Midbrain (tissue), 1 donor: Measurements from ENCODE around the gene ALDH3A1.
A peak's percentile ranks its signal among the peaks of the same experiment; 100 is the strongest.

Experiments
- DNase-seq: peaks from one replicate; lab custom pipeline; 2025; lab: John Stamatoyannopoulos, UW

Gene ALDH3A1

DNA sequence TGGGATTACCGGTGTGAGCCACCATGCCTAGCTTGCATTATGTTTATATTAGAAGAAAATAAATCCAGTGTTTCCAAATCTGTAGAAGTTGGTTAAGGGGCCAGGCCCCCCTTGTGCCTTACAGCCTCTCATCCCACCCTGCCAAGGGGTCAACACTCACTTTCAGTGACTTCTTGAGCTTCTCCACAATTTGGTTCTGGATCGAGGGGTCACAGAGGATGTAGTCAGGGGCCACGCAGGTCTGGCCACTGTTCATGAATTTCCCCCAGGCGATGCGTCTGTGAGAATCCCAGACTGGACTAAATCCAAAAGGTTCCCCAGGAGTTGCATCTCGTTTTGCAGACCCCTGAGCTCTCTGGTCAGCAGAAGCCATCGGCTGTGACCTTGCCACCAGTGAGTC lies 7.2 kb downstream of the ALDH3A1 start:
- DNase-seq = no peak

DNA sequence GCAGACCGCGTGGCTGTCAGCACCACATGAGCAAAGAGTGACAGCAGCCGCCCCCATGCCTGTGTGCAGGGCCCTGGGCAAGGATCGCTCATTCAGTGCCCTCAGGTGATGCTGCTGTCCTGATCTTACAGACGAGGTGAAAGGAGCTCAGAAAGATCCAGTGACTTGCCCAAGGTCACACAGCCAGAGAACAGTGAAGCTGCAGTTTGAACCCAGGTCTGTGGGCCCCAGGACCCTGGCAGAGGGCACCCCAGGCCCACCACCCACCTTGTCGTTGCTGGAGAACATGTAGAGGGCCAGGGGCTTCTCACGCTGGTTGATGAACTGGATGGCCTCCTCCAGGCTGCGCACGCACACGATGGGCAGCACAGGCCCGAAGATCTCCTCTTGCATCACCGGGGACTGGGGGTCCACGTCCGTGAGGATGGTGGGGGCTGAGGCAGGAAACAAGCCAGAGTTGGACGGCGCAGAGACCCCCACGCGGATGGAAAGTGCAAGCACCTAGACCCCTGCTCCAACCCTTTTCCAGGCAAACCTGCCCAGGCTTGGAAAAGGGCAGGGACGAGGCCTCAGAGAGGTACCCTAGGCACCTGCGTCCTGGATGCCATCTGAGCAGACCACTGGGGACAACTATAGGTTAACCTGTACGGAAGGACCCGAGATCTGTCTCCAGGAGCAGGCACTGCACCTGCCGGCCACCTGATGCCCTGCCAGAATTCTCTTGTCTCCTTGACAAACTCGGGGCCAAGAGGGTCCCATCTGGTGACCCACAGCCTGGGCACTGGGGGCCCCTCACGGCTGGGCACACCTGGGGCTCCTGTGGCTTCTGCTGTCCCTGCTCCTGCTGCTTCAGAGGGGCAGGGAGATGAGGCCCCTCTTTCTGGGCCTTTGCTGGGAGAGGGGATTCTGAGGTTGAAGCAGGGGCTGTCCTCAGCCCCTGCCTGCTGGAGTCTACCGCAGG lies 8.6 kb downstream of the ALDH3A1 start:
- DNase-seq = no peak

DNA sequence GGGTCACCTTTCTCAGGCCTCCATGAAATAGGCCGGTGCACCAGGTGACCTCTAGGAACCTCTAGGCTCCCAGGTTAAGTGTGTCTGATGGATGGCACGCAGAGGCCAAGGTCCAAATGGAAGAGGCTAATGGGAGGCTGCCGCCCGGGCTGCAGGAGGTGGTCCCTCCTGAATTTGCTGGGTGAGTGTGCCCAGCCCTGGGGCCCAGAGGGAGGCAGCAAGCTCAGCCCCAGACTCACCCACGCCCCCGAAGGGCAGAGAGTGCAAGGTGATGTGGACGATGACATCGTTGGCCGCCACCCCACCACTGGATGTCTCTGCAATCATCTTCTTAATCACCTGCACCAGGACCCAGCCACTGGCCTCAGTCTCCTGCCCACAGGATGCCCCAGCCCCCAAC lies 9.3 kb downstream of the ALDH3A1 start:
- no peak for DNase-seq

DNA sequence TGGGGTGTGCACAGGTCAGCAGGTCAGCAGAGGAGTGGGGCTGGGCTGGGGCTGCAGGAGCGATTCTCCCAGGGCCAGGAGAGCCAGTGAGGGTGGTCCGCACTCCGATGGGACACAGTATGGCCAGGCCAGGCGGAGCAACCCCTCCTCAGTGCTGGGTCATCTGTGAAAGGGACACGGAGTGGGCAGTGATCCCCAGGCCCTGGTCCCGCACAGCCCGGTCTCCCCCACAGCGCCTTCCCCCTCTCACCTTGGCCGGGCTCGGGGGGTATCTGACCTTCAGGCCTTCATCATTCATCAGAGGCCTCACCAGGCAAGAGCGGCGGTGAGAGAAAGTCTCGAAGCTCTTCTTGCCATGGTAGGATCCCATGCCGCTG lies 10.0 kb downstream of the ALDH3A1 start:
- no peak for DNase-seq

DNA sequence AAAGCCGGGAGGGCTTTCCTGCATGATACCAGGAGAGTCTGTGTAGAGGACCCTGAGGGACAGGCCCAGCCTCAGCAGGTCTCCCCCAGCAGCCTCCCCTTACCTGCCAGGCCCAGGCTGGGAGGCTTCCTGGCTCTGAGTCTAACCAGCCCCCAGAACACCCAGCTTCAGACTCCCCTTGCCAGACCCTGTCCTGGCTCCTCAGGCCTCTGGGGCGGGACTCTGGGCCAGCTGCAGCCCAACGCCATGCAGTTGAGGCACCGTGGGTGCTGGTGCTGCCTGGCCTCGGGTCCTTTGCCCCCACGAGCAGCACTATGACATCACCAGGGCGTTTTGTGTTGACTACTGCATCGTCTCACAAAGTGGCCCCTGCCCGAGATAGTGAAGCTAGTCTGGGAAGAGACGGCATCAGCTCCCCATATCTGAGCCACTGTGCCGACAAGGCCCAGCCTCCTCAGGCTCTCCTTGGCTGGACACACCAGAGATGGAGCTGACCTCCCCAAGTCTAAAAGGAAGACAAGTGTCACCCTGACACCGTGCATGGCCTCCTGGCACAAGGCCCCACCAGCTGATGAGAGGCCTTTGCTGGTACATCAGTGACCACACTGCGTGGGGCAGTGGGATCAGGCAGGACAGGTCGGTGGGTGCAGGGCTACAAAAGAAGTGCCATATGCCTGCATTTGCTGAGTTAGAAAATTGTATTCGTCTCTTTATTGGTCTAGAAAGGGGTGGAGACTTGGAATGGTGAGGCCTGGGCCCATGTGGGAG lies 10.6 kb downstream of the ALDH3A1 start:
- no peak for DNase-seq

DNA sequence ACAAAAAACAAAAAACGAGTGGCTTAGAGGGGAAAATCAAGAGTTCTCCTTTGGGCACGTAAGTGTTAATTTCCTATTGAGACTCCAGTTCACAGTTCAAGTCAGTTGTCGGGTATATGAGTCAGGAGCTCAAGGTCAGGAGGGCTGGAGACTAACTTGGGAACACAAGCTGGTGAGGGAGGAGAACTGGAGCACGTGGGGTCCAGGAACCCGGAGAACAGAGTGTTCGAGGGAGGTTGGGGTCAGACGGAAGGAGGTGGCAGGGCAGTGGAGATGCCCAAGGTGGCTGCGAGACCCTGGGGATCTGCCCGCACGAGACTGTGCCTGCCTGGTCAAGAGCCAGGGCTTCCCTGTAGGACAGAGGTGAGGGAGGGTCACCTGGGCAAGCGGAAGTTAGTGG lies 12.0 kb downstream of the ALDH3A1 start:
- DNase-seq = no peak

DNA sequence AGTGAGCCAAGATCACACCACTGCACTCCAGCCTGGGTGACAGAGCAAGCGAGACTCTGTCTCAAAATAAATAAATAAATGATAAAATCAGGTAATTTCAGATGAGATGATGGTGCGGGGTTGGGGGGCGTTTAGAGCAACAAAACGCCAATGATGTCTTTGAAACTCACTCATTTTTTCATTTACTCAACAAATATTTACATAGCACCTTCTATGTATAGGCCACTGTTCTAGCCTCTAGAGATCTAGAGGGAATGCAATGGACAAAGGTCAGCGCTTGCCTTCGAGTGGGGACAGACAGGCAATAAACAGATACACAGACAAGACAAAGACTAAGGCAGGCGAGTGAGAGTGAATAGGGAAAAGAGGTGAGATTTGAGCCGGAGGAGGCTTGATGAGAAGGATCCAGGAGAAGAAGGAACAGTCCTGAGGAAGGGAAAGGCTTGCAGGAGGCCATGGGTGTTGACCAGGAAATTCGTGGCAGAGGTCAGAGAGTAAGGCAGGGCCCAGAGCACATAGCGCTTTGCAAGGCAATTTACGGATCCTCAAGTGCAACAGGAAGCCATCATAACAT lies 14.1 kb downstream of the ALDH3A1 start:
- DNase-seq = no peak

DNA sequence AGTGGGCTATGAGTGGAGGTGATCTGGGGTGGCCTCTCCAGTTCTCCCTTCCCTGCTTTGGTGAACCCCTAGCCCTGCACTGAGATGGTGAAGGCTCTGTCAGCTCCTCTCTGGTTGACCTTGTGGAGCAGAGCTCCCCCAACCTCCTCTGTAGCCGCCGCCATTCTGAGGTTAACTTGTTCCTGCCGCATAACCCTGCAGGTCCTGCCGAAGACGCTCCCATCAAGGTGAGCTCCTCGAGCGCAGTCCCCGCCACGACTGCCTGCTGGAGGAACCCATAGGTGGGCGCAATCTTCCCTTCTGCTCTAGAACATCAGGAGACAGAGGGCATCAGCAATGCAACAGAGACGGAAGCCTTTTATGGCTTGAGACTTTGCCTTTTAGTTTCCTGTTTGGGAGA lies 16.5 kb downstream of the ALDH3A1 start:
- DNase-seq = no peak

DNA sequence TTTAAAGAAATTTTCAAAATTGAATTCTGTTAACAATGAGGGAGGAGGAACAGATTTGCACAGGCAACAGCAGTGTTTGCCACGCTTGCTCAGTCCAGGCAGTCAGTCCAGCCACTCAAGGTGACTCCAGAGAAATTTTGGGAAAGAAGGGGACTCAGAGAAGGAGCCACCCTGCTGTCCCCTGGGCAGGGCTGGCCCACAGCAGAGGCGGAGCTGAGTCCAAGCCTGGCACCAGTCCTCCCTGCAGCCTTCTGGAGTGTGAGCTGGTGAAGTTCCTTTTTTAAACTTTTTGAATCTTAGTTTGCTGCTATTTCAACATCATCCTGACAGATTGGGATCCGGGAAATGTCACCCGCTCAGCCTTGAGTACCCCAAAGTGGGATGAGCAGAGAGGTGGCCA lies 17.3 kb downstream of the ALDH3A1 start:
- no peak for DNase-seq

DNA sequence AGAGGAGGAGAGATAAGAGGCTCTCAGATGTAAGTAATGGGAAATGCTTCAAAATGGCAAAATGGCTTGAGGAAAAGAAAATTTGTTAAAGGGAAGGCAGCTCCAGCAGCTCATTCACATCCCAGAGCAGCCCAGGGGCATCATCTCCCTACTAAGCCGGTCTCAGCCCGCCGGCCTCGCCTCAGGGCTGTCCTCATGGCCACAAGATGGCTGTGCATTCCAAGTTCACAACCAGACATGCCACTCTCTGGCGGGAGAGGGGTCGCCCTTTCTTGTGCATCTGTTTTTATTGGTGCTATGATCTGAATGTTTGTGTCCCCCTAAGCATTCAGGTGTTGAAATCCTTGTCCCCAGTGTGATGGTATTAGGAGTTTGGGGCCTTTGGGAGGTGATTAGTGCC lies 18.2 kb downstream of the ALDH3A1 start:
- no peak for DNase-seq

DNA sequence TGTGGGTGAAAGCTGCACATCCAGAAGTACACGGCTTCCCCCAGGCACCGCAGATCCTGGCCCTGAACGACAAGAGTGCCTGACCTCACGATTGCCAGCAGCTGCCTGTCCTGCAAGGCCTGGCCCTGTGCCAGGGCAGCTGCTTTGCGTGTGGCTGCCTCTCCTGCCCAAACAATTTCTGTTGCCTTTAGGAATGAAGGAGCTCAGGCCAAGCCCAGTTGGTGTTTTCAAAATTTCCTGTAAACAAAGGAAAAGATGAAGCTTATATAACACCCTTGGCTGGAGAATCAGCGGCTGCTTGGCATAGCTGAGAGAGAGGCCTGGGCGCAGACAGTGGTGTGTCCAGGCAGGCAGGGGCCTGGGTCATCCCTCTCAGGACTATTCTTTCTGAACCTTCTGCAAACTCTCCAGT lies 20.0 kb downstream of the ALDH3A1 start:
- peak; percentile 82 for DNase-seq

DNA sequence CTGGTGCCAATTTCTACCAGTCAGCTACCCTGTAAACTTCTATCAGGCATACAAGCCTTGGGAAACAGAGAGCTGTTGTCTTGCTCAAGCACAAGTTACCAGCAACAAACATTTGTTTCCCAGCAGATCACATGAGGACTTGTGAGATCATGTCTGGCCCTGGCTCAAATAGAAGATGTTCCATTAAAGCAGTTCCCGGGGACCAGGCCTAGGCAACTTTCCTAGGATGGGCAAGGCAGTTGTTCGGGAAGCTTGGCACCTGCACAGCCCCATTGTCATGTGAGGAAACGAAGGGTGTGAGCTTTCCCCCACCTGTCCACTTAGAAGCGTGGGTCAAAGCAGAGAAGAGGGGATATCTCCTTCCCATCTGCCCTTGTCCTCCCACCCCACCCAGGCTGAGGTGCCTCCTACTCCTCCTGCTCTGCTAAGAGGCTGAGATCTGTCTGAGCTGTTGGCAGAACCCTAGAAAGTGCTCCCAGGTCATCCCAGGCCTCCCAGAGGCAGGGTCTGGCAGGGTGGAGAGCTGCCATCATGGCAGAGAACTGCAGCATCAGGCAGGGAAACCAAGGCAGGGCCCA lies 20.5 kb downstream of the ALDH3A1 start:
- peak; percentile 92 for DNase-seq

DNA sequence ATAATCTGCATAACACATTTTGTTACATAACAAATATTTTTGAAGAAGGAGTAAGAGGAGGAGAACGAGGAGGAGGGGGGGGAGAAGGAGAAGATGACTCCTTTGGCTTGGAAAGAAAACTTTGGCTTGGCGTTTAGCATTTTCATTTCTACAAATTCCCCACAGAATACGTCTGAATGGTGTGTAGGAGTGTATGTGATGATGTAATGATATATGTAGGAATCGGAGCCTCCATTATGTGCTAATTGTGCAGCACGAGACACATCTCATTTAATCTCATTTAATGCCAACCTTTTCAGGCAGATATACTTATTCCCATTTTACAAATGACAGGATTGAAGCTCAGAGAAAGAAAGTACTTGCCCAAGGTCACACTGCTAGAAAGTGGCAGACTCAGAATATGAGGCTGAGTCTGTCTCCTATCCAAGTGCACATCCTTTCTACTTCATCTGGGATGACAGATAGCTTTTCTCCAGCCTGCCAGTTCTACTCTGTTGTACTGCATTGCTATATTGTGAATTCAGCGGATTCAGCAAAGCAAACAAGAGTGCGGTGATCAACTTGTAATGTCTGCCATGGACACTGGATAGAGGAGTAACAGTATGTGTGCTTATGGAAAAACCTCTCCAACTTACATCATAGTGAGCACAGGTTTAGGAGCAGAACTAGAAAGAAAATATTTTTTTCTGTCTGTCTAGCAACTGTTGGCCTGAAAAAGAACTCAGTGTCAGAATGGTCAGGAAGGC lies 21.3 kb downstream of the ALDH3A1 start:
- DNase-seq = no peak

DNA sequence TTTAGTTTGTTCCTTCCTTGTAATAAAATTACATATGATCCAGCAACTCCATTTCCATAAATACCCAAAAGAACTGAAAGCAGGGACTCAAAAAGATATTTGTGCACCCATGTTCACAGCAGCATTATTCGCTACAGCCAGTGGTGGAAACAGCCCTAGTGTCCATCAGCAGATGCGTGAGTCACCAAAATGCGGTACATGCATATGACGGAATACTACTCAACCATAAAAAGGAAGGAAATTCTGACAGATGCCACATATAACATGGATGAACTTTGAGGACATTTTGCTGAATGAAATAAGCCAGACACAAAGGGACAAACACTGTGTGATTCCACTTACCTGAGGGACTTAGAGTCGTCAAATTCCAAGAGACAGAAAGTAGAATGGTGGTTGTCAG lies 22.6 kb downstream of the ALDH3A1 start:
- no peak for DNase-seq

DNA sequence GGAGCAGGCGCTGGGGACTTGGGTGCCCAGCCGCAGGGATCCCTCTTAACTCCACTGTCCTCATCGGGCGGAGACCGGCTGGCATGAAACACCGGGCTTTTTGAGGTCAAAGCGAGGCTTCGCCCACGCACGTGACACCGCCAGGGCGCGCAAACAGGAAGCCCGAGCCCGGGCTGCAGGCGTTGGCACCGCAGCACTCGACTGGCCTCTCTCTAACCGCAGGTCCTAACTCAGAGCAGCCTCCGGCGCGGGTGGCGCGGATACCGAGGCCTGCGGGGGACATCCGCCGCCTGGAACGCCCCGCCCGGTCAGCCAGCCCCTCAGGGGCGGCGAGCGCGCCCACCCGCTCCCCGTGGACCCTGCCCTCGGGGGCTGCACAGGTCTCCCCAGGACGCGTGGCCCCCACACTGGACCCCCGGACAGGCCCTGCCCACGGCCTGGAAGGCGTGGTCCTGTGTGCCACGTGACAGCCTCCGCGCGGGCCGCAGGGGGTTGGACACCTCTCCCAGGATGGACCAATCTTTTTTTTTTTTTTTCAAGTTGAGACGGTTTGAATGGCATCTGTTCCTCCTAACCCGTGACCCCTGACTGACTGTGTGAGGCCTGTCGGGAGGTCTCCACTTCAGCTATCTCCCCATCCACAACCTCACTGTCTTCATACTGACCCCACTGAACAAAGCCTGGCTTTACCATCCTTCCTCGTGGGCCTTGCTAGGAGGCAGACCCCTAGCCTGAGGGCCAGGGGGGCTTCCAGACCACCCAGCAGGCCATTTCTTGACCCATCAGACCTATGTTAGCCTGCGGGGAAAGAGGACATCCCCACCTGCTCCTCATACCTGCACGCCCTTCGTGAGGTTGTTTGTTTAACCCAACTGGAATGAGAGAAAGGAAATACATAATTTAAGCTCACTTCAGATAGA lies 23.3 kb downstream of the ALDH3A1 start:
- peak; percentile 36 for DNase-seq

DNA sequence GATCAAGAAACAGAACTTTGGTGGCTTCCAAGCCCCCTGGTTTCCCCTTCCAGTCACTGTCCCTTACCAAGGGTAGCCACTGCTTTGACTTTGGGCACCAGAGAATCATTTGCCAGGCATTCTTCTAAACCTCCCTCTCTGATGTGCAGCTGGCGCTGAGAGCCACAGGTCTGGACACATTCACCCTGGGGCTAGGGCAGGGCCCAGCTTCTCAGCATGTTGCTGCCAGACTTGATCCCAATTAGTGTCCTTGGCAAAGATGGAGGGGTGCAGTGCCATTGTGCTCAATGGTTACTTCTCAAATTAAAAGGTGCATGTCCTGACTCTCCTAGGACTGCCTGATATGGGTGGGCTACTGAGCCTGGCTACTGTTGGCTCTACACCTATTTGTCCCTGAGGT lies 24.1 kb downstream of the ALDH3A1 start:
- no peak for DNase-seq

DNA sequence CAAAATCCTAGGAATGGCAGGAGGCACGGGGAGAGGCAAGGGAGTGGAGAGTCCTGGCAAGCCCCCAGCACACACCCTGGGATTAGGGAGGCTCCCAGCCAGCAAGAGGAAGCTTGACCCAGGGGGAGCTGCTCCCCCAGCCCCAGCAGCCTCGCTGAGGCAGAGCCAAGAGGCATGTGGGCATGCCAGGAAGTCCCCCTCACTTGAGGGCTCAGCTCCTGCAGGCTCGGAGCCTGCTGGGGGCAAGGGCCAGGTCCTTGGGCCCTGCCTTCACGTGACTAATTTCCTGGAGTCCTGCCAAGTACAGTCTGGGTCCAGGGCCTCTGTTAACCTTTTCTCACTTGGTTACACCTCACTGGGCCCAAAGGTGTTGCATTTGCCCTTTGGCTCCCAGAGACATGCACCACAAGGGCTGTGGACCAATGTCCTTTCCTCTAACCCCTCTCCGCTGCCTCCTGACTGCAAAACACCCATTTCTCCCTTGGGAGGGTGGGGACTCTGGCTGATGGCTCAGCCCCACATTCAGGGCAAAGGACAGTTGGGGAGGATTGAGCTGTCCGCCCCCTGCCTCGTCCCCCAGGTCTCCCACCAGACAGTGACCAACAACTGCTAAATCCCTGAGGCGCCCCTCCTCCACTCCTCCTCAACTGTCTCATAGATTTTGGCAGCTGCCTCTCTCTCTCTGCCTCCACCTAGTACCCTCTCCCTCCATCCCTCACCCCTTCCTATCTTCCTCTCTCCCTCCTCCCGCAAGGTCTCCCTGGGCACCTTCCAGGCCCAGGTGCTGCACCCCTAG lies 27.3 kb downstream of the ALDH3A1 start:
- no peak for DNase-seq

DNA sequence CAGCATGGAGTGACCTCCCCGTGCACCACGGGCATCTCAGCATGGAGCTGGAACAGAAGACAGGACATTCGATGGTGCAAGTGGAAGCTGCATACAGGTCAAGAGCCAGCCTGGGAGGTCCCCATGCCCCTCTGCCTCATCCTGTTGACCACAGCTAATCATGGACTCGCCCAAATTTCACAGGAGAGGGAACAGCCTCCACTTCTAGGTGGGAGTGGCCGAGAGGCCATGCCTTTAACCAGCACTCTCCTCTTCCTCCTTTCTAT lies 28.0 kb downstream of the ALDH3A1 start:
- no peak for DNase-seq

DNA sequence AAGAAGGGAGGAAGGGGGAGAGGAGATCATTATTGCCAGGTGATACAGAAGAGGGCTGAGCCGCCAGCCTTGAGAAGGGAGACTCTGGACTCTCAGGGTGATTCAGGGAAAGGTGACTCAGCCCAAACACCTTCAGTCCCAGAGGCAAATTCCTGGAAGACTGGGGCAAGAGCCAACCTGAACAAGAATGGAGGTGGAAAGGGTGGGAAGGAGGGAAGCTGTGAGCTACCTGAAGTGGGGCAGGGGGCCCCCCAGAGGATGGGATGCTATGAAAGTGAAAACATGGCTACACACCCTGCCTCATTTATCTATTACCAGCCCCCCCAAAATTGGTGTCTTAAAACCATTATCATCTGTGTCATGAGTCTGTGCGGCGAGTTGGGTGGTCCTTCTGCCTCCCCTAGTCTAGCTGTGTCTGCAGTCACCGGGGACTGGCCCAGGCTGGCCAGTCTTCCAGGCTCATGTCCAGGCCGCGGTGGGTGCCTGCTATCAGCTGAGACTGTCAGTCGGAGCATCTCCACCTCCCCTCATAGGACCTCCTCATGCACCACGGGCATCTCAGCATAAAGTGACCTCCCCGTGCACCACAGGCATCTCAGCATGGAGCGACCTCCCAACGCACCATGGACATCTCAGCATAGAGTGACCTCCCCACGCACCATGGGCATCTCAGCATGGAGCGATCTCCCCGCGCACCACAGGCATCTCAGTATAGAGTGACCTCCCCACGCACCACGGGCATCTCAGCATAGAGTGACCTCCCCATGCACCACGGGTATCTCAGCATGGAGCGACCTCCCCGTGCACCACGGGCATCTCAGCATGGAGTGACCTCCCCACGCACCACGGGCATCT lies 28.5 kb downstream of the ALDH3A1 start:
- no peak for DNase-seq
